H9 (cell line): Measurements from ENCODE around the gene AP2A2. TPM values are rescaled to one million over a fixed set of nuclear protein-coding genes. Genes with fewer than 3 reads are reported as not detected.

Experiments used
- DNase-seq: peaks from one replicate; pipeline ENCODE4 v3.0.0-alpha.2; 2017
- H2AFZ ChIP-seq: one replicate; pipeline ENCODE4 v1.6.1; 2013; ENCODE audit warnings: mild to moderate bottlenecking, low read length, control low read depth, moderate library complexity
- H2AK5ac ChIP-seq: 2 replicates; pipeline ENCODE4 v1.6.1; 2013; ENCODE audit warnings: low read length, control low read depth, mixed read lengths; ENCODE audit not compliant: insufficient read length
- H2BK120ac ChIP-seq: one replicate; pipeline ENCODE4 v1.6.1; 2013; ENCODE audit warnings: low read depth, mild to moderate bottlenecking, low read length, control low read depth, inconsistent platforms; ENCODE audit not compliant: poor library complexity, severe bottlenecking
- H2BK12ac ChIP-seq: 2 replicates; pipeline ENCODE4 v1.6.1; 2013; ENCODE audit warnings: low read length, control low read depth, mixed read lengths, low read depth; ENCODE audit not compliant: insufficient read length
- H2BK15ac ChIP-seq: 2 replicates; pipeline ENCODE4 v1.6.1; 2013; ENCODE audit warnings: low read depth, low read length, control low read depth
- H2BK20ac ChIP-seq: one replicate; pipeline ENCODE4 v1.6.1; 2013; ENCODE audit warnings: low read depth, mild to moderate bottlenecking, low read length, control low read depth, inconsistent platforms; ENCODE audit not compliant: poor library complexity, severe bottlenecking
- H2BK5ac ChIP-seq: 2 replicates; pipeline ENCODE4 v1.6.1; 2013; ENCODE audit warnings: low read length, control low read depth, mixed read lengths; ENCODE audit not compliant: insufficient read length
- H3K14ac ChIP-seq: 2 replicates; pipeline ENCODE4 v1.6.1; 2013; ENCODE audit warnings: low read length, control low read depth; ENCODE audit not compliant: insufficient read depth
- H3K18ac ChIP-seq: 2 replicates; pipeline ENCODE4 v1.6.1; 2013; ENCODE audit warnings: low read depth, mild to moderate bottlenecking, mixed read lengths, low read length, control low read depth; ENCODE audit not compliant: insufficient read length
- H3K23ac ChIP-seq: 2 replicates; pipeline ENCODE4 v1.6.1; 2013; ENCODE audit warnings: low read length, control low read depth, mixed read lengths, low read depth; ENCODE audit not compliant: insufficient read length
- H3K23me2 ChIP-seq: 2 replicates; pipeline ENCODE4 v1.6.1; 2013; ENCODE audit warnings: low read depth, mild to moderate bottlenecking, mixed read lengths, low read length, control low read depth; ENCODE audit not compliant: insufficient read length, poor library complexity, severe bottlenecking
- H3K27ac ChIP-seq: 2 replicates; pipeline ENCODE4 v1.5.1; 2013; ENCODE audit warnings: low read length, control low read depth, mixed read lengths, low read depth; ENCODE audit not compliant: insufficient read length
- H3K27me3 ChIP-seq: 2 replicates; pipeline ENCODE4 v1.6.1; 2013; ENCODE audit warnings: low read length, control low read depth, inconsistent platforms; ENCODE audit not compliant: insufficient read depth
- H3K4ac ChIP-seq: 2 replicates; pipeline ENCODE4 v1.6.1; 2013; ENCODE audit warnings: low read depth, mild to moderate bottlenecking, control low read depth, inconsistent platforms, low read length, moderate library complexity
- H3K4me1 ChIP-seq: 2 replicates; pipeline ENCODE4 v1.6.1; 2013; ENCODE audit warnings: low read length, control low read depth, inconsistent platforms; ENCODE audit not compliant: insufficient read depth
- H3K4me2 ChIP-seq: 2 replicates; pipeline ENCODE4 v1.6.1; 2013; ENCODE audit warnings: low read length, control low read depth, mixed read lengths; ENCODE audit not compliant: insufficient read length, insufficient read depth
- H3K56ac ChIP-seq: 2 replicates; pipeline ENCODE4 v1.6.1; 2013; ENCODE audit warnings: low read depth, mild to moderate bottlenecking, mixed read lengths, low read length, control low read depth; ENCODE audit not compliant: insufficient read length
- H3K79me1 ChIP-seq: 2 replicates; pipeline ENCODE4 v1.6.1; 2013; ENCODE audit warnings: low read depth, mild to moderate bottlenecking, moderate library complexity, low read length, control low read depth, inconsistent platforms; ENCODE audit not compliant: insufficient read depth, poor library complexity, severe bottlenecking
- H3K79me2 ChIP-seq: 2 replicates; pipeline ENCODE4 v1.6.1; 2013; ENCODE audit warnings: low read length, control low read depth, inconsistent platforms; ENCODE audit not compliant: insufficient read depth
- H3K9ac ChIP-seq: 2 replicates; pipeline ENCODE4 v1.6.1; 2013; ENCODE audit warnings: low read length, control low read depth, mixed read lengths; ENCODE audit not compliant: insufficient read length; ENCODE audit errors: extremely low read depth
- H3K9me3 ChIP-seq: one replicate; pipeline ENCODE4 v1.6.1; 2013; ENCODE audit warnings: low read depth, low read length, inconsistent platforms; ENCODE audit not compliant: control insufficient read depth
- H3T11ph ChIP-seq: one replicate; pipeline ENCODE4 v1.6.1; 2013; ENCODE audit warnings: mild to moderate bottlenecking, low read length, control low read depth, inconsistent platforms
- H4K20me1 ChIP-seq: one replicate; pipeline ENCODE4 v1.6.1; 2013; ENCODE audit not compliant: control insufficient read depth, insufficient read length, insufficient read depth
- H4K5ac ChIP-seq: 2 replicates; pipeline ENCODE4 v1.6.1; 2013; ENCODE audit warnings: low read depth, mild to moderate bottlenecking, mixed read lengths, low read length, control low read depth; ENCODE audit not compliant: insufficient read length
- H4K8ac ChIP-seq: replicated peaks from 2 replicates; pipeline ENCODE4 v1.6.1; 2013; ENCODE audit warnings: low read length, control low read depth, mixed read lengths, low read depth; ENCODE audit not compliant: insufficient read length
- H4K91ac ChIP-seq: 2 replicates; pipeline ENCODE4 v1.6.1; 2013; ENCODE audit warnings: low read depth, mild to moderate bottlenecking, moderate library complexity, mixed read lengths, low read length, control low read depth; ENCODE audit not compliant: insufficient read length
- H3K27ac Mint-ChIP-seq, 3 experiments: 2 replicates in 2 of 3; 3 replicates in 1 of 3; pipeline ENCODE4 v1.8.0; 2020 to 2021; ENCODE audit warnings: mixed read lengths in 3 of 3, mild to moderate bottlenecking in 1 of 3, moderate library complexity in 1 of 3
- H3K27me3 Mint-ChIP-seq: 2 replicates; pipeline ENCODE4 v1.8.0; 2021; ENCODE audit warnings: low read depth, mild to moderate bottlenecking, moderate library complexity, mixed read lengths
- H3K36me3 Mint-ChIP-seq, 3 experiments: 2 replicates in 2 of 3; 3 replicates in 1 of 3; pipeline ENCODE4 v1.8.0; 2020 to 2021; ENCODE audit warnings: low read depth in 3 of 3, mixed read lengths in 3 of 3; ENCODE audit not compliant: insufficient read depth in 1 of 3
- H3K4me1 Mint-ChIP-seq, 2 experiments: 2 replicates each; pipeline ENCODE4 v1.8.0; 2020; ENCODE audit warnings: mixed read lengths in 2 of 2
- H3K4me3 Mint-ChIP-seq, 2 experiments: 2 replicates in 1 of 2; 3 replicates in 1 of 2; pipeline ENCODE4 v1.8.0; 2020 to 2021; ENCODE audit warnings: mild to moderate bottlenecking in 2 of 2, mixed read lengths in 2 of 2, moderate library complexity in 1 of 2
- H3K9me3 Mint-ChIP-seq, 2 experiments: 2 replicates in 1 of 2; 3 replicates in 1 of 2; pipeline ENCODE4 v1.8.0; 2020; ENCODE audit warnings: mild to moderate bottlenecking in 2 of 2, mixed read lengths in 2 of 2, moderate library complexity in 1 of 2
- CTCF ChIP-seq: fragments of 200-600 bp; sonication (generic); conservative IDR thresholded peaks from 3 replicates; pipeline ENCODE4 v1.8.0; 2021; ENCODE audit warnings: antibody characterized with exemption, mild to moderate bottlenecking
- WGBS: extraction: QIAGEN DNeasy Blood & Tissue Kit; methylation state at CpG from one replicate; pipeline ENCODE4 v1.1.7; 2013; ENCODE audit warnings: missing lambda C conversion rate, low lambda C conversion rate, mixed read lengths; ENCODE audit not compliant: insufficient read length; ENCODE audit errors: extremely low coverage; 5-methylcytosine and 5-hydroxymethylcytosine counted together
- total RNA-seq: library from RNA; stranded (reverse); gene quantifications from 2 replicates; pipeline ENCODE4 v1.2.1, GENCODE V29; 2021

AP2A2 gene
- total RNA-seq, 1 experiment from 2014 or later, result 53.7 TPM

DNA sequence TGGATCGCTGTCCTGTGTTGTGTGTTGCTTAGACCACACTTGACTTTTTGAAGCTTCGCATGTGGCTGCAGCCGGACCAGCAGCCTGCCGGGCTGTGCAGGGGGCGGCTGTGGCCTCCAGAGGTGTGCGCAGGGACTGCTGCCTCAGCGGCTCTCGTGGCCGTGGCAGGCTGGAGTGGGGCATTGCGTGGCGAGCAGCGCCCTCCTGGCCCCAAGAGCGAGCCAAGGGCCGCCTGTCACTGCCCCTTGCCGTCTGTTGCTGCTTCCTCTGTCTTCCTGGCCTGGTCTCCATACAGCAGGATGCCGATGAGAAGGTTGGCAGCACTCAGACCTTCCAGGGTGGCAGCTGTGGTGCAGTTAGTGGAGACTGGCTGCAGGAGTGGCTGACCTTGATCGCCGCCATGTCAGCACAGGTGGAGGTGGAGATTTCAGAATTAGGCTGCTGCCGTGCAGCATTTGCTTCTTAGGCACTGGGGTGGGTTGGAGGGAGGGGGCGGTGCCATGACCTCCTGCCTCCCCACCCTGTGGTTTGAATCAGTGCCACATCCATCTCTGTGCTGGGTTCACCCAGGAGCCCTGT is 76.8 kb downstream of the AP2A2 start:
- Histone ChIP-seq H3K56ac (no peak overlapping the region), H3K27me3 (no peaks in the 10 kb centered on the region), H4K91ac (no peak overlapping the region), H2BK20ac (no peak overlapping the region), H3K27ac (no peak overlapping the region), H3K18ac (no peak overlapping the region), H4K8ac (no peak overlapping the region), H3T11ph (no peak overlapping the region), H2BK15ac (no peak overlapping the region), H4K5ac (no peak overlapping the region), H3K23ac (no peak overlapping the region), H3K4ac (no peak overlapping the region), H2BK120ac (no peak overlapping the region), H3K9ac (no peak overlapping the region), H2BK5ac (no peak overlapping the region), H3K9me3 (no peaks in the 10 kb centered on the region), H2AFZ (no peak overlapping the region), H3K14ac (no peak overlapping the region), H2AK5ac (no peak overlapping the region), H3K79me2 (no peaks in the 10 kb centered on the region), H3K23me2 (no peaks in the 10 kb centered on the region), H3K79me1 (no peaks in the 10 kb centered on the region), H3K4me2 (no peak overlapping the region), H3K4me1 (no peaks in the 10 kb centered on the region), H4K20me1 (no peaks in the 10 kb centered on the region), H2BK12ac (no peak overlapping the region)
- no peaks in the 10 kb centered on the region for H3K27me3 Mint-ChIP-seq
- TF ChIP-seq CTCF, result no peak
- H3K4me3 Mint-ChIP-seq, result no peak overlapping the region
- peak overlapping the region in 1 of 3 experiments; percentile 13; a peak in 1 of 7 replicates for H3K27ac Mint-ChIP-seq
- no peaks in the 10 kb centered on the region for H3K9me3 Mint-ChIP-seq
- peaks cover 10 to 62% (median 52%) of the 10 kb centered on the region in 3 experiments; a peak in 6 of 7 replicates for H3K36me3 Mint-ChIP-seq
- DNase-seq, result no peak
- WGBS, result no CpG with 5 or more reads among the region's 20 CpGs
- 0 out of 4 replicates have a peak, but pooled peaks cover 0 to 3% of the 10 kb centered on the region in 2 experiments for H3K4me1 Mint-ChIP-seq
